ENCODE data around the gene XCL2. TPM values are rescaled to one million over a fixed set of nuclear protein-coding genes. Genes with fewer than 3 reads are reported as not detected.

The XCL2 gene
- total RNA-seq, 1 donor from 2014 or later, result not detected

- no peak for DNase-seq (ENCODE audit: low read depth)
- no peaks in the 10 kb centered on the region for H3K27me3 ChIP-seq (ENCODE audit: control insufficient read depth, insufficient read depth, low read length)
- no peak overlapping the region for H3K4me3 ChIP-seq (ENCODE audit: low read depth, low read length)
- no peak for TF ChIP-seq CTCF (IDR thresholded peaks at IDR 0.05; ENCODE audit: insufficient read depth, low read length, poor library complexity, severe bottlenecking)
- H3K36me3 ChIP-seq (ENCODE audit: control insufficient read depth, insufficient read depth, low read length), result no peaks in the 10 kb centered on the region
These were observed 23.6 kb downstream of the XCL2 start for GRCh38 chr1:168520052-168520751.

GRCh38 chr1:168518813-168519212 is 25.0 kb downstream of the XCL2 start:
- Histone ChIP-seq H3K4me3 (ENCODE audit: low read depth, low read length) (no peak overlapping the region), H3K27me3 (ENCODE audit: control insufficient read depth, insufficient read depth, low read length) (no peaks in the 10 kb centered on the region), H3K36me3 (ENCODE audit: control insufficient read depth, insufficient read depth, low read length) (no peaks in the 10 kb centered on the region)
- DNase-seq (ENCODE audit: low read depth), result no peak
- TF ChIP-seq CTCF (IDR thresholded peaks at IDR 0.05; ENCODE audit: insufficient read depth, low read length, poor library complexity, severe bottlenecking), result no peak

- no peak overlapping the region for H3K4me3 ChIP-seq (ENCODE audit: low read depth, low read length)
- no peak for DNase-seq (ENCODE audit: low read depth)
- H3K36me3 ChIP-seq (ENCODE audit: control insufficient read depth, insufficient read depth, low read length), result no peaks in the 10 kb centered on the region
- no peaks in the 10 kb centered on the region for H3K27me3 ChIP-seq (ENCODE audit: control insufficient read depth, insufficient read depth, low read length)
- no peak for TF ChIP-seq CTCF (IDR thresholded peaks at IDR 0.05; ENCODE audit: insufficient read depth, low read length, poor library complexity, severe bottlenecking)
These were observed 25.6 kb downstream of the XCL2 start for GRCh38 chr1:168518201-168518689.

- H3K27me3 ChIP-seq (ENCODE audit: control insufficient read depth, insufficient read depth, low read length), result no peaks in the 10 kb centered on the region
- no peak for TF ChIP-seq CTCF (IDR thresholded peaks at IDR 0.05; ENCODE audit: insufficient read depth, low read length, poor library complexity, severe bottlenecking)
- no peaks in the 10 kb centered on the region for H3K36me3 ChIP-seq (ENCODE audit: control insufficient read depth, insufficient read depth, low read length)
- H3K4me3 ChIP-seq (ENCODE audit: low read depth, low read length), result no peak overlapping the region
- no peak for DNase-seq (ENCODE audit: low read depth)
These were observed 29.3 kb downstream of the XCL2 start for GRCh38 chr1:168514455-168514854.

- no peak for DNase-seq (ENCODE audit: low read depth)
- no peak overlapping the region for H3K4me3 ChIP-seq (ENCODE audit: low read depth, low read length)
- H3K36me3 ChIP-seq (ENCODE audit: control insufficient read depth, insufficient read depth, low read length), result no peaks in the 10 kb centered on the region
- H3K27me3 ChIP-seq (ENCODE audit: control insufficient read depth, insufficient read depth, low read length), result no peaks in the 10 kb centered on the region
- no peak for TF ChIP-seq CTCF (IDR thresholded peaks at IDR 0.05; ENCODE audit: insufficient read depth, low read length, poor library complexity, severe bottlenecking)
These were observed 30.0 kb downstream of the XCL2 start for GRCh38 chr1:168513656-168514404.
